GM12874 (cell line): ENCODE measurements around the gene CD52.

Experiments
- TF ChIP-seq, protein P1 (sequence below): IDR thresholded peaks from 2 replicates; pipeline ENCODE4 v1.5.1; 2011; ENCODE audit warnings: low read depth, mild to moderate bottlenecking, control low read depth, low read length, moderate library complexity; ENCODE audit not compliant: insufficient read depth

Gene CD52

DNA sequence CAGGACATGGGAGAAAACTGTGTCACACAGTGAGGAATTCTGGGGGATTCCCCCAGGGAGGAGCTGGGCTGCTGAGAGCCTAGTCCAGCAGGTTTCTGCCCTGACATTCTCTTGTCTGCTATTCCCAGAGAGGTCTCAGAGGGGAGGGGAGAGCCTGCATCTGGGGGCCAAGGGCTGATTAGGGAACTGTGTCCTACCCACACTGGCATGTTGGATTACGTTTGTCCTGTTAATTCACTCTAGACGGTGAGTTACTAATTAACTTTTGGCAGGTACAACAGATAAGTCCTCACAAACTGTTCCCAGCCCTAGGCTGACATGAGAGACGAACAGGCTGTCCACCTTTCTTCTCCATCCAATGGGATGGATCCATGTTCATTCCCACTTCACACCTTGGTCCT lies 40.5 kb upstream of the CD52 start:
- TF ChIP-seq, protein P1, sequence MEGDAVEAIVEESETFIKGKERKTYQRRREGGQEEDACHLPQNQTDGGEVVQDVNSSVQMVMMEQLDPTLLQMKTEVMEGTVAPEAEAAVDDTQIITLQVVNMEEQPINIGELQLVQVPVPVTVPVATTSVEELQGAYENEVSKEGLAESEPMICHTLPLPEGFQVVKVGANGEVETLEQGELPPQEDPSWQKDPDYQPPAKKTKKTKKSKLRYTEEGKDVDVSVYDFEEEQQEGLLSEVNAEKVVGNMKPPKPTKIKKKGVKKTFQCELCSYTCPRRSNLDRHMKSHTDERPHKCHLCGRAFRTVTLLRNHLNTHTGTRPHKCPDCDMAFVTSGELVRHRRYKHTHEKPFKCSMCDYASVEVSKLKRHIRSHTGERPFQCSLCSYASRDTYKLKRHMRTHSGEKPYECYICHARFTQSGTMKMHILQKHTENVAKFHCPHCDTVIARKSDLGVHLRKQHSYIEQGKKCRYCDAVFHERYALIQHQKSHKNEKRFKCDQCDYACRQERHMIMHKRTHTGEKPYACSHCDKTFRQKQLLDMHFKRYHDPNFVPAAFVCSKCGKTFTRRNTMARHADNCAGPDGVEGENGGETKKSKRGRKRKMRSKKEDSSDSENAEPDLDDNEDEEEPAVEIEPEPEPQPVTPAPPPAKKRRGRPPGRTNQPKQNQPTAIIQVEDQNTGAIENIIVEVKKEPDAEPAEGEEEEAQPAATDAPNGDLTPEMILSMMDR, result no peak

DNA sequence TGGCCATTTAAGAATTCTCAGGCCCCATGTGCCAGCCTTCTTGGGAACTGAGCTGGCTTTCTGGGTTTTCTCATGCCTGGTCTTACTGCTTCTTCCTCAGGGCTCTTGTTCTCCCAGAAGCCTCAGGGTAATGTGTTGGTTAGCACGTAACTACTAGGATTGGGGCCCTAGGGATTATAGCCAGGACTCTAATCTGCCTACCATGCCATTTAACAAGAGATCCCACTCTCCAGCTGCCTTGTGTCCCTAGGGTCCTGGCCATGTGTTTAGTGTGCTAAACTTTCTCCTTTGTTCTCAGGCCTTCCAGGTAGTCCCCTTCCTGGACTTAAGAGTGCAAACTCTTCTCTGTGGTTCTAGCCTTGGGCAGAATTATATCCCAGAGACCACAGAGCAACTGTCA lies 40.0 kb upstream of the CD52 start:
- TF ChIP-seq, protein P1, result no peak

DNA sequence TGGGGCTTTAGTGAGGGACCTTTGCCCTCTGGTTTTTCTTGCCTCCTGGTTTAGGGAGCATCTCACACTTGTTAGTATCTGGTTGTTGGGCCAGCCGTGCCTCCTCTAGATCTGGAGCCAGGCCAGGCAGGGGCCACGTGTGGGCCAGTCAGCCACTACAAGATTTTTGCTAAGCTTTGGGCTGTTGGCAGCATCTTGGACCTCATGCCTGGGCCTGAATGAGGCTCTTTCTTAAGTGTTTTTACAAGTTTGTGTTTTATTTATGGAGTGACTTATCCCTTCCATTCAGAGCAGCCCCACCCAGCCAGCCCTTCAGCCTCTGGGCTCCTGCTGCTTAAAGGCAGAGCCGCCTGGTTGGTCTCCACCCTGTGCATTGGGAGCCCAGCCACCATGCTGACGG lies 39.5 kb upstream of the CD52 start:
- TF ChIP-seq, protein P1, result no peak

DNA sequence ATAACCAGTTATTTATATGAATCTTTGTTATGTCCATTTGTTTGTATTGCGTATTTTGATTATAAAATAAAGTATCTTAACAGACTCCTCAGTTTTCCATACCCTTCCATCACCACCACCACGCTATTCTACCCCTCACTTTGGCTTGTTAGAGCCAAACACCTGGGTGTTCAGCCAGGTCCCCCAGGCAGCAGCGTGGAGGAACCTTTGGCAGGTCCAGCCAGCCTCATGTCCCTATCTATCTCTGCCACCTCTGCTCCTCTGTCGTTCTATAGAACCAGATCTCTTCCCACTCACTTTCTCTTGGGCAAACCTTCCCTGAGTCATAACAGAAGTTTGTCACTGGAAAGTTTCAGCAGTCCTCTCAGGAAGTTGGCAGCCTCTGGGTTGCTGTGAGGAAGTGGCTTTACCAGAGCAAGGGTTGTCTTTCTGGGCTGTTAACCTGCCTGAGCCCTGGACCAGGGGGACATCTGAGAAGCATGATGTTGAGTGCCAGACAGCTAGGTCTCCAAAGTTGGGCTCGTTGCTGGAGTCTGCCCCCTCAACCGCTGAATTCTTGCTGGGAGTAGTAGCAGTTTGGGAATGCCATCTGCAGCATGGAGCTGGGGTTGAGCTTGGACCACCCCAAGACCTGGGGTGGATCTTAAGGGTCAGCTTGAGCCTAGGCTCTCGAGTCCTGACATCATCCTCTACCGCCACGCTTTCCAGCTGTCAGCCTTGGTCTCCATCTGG lies 38.9 kb upstream of the CD52 start:
- TF ChIP-seq, protein P1, result no peak

DNA sequence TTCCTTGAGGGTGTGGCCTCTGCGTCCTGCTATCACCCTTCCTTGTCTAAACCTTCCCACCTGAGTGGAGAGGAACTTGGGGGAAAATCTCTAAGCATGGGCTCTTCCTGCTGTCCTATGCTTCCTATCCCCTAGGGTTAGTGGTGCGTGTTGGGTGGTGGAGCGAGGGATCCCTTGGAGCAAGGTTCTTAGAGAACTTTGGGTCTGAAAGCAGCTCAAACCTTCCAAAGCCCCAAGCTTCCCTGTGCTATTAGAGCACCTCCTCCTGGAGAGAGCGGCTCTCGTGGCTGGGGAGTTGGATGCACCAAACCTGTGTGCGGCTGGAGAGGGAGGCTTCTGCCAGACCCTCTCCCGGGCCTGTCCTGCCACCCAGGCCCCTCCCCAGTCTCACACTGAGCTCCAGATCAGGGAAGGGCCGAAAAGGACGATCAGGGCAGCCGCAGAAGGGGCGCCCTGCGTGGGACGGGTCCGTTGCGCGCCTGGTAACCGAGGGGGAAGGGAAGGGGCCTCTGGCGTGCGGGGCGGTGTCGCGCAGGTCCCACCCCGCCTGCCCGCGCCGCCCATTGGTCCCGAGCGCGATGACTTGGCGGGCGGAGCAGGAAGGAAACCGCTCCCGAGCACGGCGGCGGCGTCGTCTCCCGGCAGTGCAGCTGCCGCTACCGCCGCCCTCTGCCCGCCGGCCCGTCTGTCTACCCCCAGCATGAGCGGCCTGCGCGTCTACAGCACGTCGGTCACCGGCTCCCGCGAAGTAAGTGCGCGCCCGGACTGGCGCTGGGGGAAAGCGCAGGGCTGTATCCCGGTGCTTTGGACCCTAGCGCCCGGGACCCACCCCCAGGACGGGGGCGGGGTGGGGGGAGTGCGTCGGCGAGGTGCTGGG lies 38.1 kb upstream of the CD52 start, which contains the start of gene SH3BGRL3:
SH3BGRL3 (plus strand) TSS at position 631 of the 877 bp plus-strand sequence; CDS start at position 701, 70 bp downstream.
- TF ChIP-seq, protein P1, result peak; percentile 40; the same call in 1 of the 2 replicates

DNA sequence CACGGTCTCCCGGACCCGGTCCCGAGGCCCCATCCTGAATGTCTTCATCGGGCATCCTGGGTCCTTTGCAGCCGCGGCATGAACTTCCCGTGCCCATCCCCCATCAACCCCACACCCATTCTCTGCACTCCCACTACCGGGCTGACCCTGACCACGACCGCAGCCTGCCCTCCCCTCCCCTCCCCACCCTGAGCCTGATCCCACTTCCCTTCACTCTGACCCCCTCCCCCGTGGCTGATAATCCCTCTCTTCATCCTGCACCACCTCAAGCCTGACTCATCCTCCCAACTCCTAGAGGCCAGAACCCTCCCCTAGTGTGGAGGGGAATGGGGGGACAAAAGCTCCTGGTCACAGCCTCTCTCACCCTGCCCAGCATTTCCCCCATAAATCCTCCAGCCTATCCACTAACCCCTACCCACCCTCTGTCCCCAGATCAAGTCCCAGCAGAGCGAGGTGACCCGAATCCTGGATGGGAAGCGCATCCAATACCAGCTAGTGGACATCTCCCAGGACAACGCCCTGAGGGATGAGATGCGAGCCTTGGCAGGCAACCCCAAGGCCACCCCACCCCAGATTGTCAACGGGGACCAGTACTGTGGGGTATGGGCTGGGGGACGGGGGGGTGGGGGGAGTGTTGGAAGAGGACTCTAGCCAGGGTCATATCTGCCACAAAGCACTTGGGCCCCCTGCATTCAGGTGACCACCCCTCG lies 37.3 kb upstream of the CD52 start:
- TF ChIP-seq, protein P1, result no peak
